HepG2 (cell line): ENCODE results near the gene NEK8. TPM values are rescaled to one million over a fixed set of nuclear protein-coding genes. Genes with fewer than 3 reads are reported as not detected.

Experiments used
- CHD2 ChIP-seq: IDR thresholded peaks from 2 replicates; pipeline ENCODE4 v1.6.1; 2011; ENCODE audit warnings: low read depth, low read length, improper control_type of control experiment
- FOSL2 ChIP-seq: sonication (generic); formaldehyde crosslinking; IDR thresholded peaks from 2 replicates; pipeline ENCODE4 v1.4.0; 2020; ENCODE audit warnings: missing genetic modification reagents
- NR2F1 ChIP-seq, 2 experiments: fragments of 450-650 bp in 1 of 2; formaldehyde crosslinking in 1 of 2; IDR thresholded peaks; 2 replicates each; pipeline versions ENCODE4 v1.5.0 to v1.6.1; 2016 to 2020; ENCODE audit warnings: mild to moderate bottlenecking in 1 of 2, missing compliant biosample characterization in 1 of 2, missing genetic modification reagents in 1 of 2, moderate library complexity in 1 of 2
- RBM39 ChIP-seq: fragments of 200-400 bp; formaldehyde crosslinking; IDR thresholded peaks from one replicate; pipeline ENCODE4 v1.6.1; 2018; ENCODE audit warnings: antibody characterized with exemption, mild to moderate bottlenecking, low read depth, low read length; ENCODE audit not compliant: poor library complexity, severe bottlenecking
- SYNCRIP ChIP-seq: fragments of 200-400 bp; formaldehyde crosslinking; IDR thresholded peaks from 2 replicates; pipeline ENCODE4 v1.6.1; 2018; ENCODE audit warnings: mild to moderate bottlenecking, low read depth, low read length; ENCODE audit not compliant: insufficient read depth
- ZC3H4 ChIP-seq: sonication (generic); formaldehyde crosslinking; IDR thresholded peaks from 2 replicates; pipeline ENCODE4 v1.4.0; 2020; ENCODE audit warnings: missing genetic modification reagents, borderline replicate concordance
- ZNF329 ChIP-seq: sonication (generic); formaldehyde crosslinking; IDR thresholded peaks from 2 replicates; pipeline ENCODE4 v1.9.0; 2021; ENCODE audit warnings: low read depth, mild to moderate bottlenecking, missing genetic modification reagents
- ZNF331 ChIP-seq: sonication (generic); formaldehyde crosslinking; IDR thresholded peaks from 2 replicates; pipeline ENCODE4 v1.4.0; 2020; ENCODE audit warnings: missing genetic modification reagents
- ZNF577 ChIP-seq: sonication (generic); formaldehyde crosslinking; IDR thresholded peaks from 2 replicates; pipeline ENCODE4 v1.4.0; 2020; ENCODE audit warnings: mild to moderate bottlenecking, low read depth, missing genetic modification reagents, borderline replicate concordance
- ZSCAN21 ChIP-seq: sonication (generic); formaldehyde crosslinking; IDR thresholded peaks from 2 replicates; pipeline ENCODE4 v1.8.0; 2022; ENCODE audit warnings: mild to moderate bottlenecking, missing genetic modification reagents, moderate library complexity, borderline replicate concordance
- polyA plus RNA-seq, 8 experiments: library from polyadenylated mRNA; depleted of rRNA in 3 of 8; stranded (reverse) in 7 of 8; unstranded in 1 of 8; fragments of >200 nt; fragmentation: Illumina TruSeq in 4 of 8; extraction: Trizol in 4 of 8; gene quantifications; 2 replicates each; pipeline versions ENCODE4 v1.2.1 to v1.2.3, GENCODE V29; 2011 to 2016; ENCODE audit warnings: low read depth in 4 of 8, missing spikeins in 1 of 8, mixed read lengths in 1 of 8; ENCODE audit not compliant: insufficient read depth in 1 of 8
- total RNA-seq, 5 experiments: library from RNA; depleted of rRNA; stranded (reverse); fragments of >200 nt; fragmentation: Illumina TruSeq; extraction: Trizol; gene quantifications; 2 replicates each; pipeline ENCODE4 v1.2.3, GENCODE V29; 2016; ENCODE audit warnings: low read depth in 1 of 5
- TF ChIP-seq, protein P1 (sequence below): sonication (generic); formaldehyde crosslinking; IDR thresholded peaks from 2 replicates; pipeline ENCODE4 v1.5.0; 2020; ENCODE audit warnings: missing genetic modification reagents
- TF ChIP-seq, protein P2 (sequence below): IDR thresholded peaks from 2 replicates; pipeline ENCODE4 v1.6.1; 2016; ENCODE audit warnings: missing compliant biosample characterization, missing genetic modification reagents, borderline replicate concordance
- TF ChIP-seq, protein P3 (sequence below): sonication (generic); formaldehyde crosslinking; IDR thresholded peaks from 2 replicates; pipeline ENCODE4 v1.4.0; 2020; ENCODE audit warnings: mild to moderate bottlenecking, missing genetic modification reagents
- TF ChIP-seq, protein P4 (sequence below): sonication (generic); formaldehyde crosslinking; IDR thresholded peaks from 2 replicates; pipeline ENCODE4 v1.4.0; 2020; ENCODE audit warnings: missing genetic modification reagents, borderline replicate concordance
- TF ChIP-seq, protein P5 (sequence below): sonication (generic); formaldehyde crosslinking; IDR thresholded peaks from 2 replicates; pipeline ENCODE4 v1.8.0; 2022; ENCODE audit warnings: mild to moderate bottlenecking, missing genetic modification reagents
- TF ChIP-seq, protein P6 (sequence below): sonication (generic); formaldehyde crosslinking; IDR thresholded peaks from 2 replicates; pipeline ENCODE4 v1.9.0; 2021; ENCODE audit warnings: missing genetic modification reagents, mild to moderate bottlenecking, borderline replicate concordance
- TF ChIP-seq, protein P7 (sequence below): sonication (generic); formaldehyde crosslinking; conservative IDR thresholded peaks from 2 replicates; pipeline ENCODE4 v1.8.0; 2022; ENCODE audit warnings: mild to moderate bottlenecking, moderate library complexity, missing genetic modification reagents

The NEK8 gene
- total and polyA plus RNA-seq, 2 of the 13 experiments (the other 11 are each of a cell fraction or from before 2014, with no cell fraction given) = 5.8 to 13.5 TPM

DNA sequence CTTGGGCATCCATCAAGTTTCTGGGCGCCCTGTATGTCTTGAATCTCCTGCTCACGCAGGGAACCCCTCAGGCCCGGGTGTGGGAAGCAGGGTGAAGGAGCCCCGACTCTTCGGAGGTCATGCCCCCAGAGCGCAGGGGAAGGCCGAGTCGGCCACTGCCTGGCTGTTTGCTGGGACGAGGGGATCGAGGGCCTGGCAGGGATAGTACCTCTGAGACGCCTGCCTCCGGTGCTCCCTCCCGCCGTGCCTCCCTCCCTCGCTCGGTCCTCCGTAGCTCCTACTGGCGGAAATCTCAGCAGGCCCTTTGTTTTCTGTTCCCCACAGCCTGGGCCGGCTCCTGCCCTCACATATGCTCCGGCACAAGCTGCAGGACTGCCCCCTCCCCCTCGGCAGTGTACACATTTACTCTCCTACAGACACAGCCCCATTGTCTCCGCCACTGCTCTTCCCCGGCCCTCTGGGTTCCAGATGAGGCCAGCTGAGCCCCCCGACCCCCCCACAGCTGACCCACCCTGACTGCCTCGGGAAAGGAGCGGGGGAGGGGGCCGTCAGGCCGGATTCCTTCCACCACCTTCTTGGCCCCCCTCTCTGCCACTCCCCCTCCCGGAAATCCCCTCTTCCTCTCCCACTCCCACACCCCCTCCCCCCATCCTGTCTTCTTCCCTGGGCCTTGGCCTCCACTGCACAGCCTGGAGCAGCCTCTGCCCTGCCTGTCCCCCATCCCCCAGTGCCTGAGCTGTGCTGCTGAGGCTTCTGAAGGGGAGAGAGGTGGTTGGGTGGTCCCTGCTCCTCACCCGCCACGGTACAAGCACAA lies 16.6 kb downstream of the NEK8 start (continued):
- TF ChIP-seq, protein P1, sequence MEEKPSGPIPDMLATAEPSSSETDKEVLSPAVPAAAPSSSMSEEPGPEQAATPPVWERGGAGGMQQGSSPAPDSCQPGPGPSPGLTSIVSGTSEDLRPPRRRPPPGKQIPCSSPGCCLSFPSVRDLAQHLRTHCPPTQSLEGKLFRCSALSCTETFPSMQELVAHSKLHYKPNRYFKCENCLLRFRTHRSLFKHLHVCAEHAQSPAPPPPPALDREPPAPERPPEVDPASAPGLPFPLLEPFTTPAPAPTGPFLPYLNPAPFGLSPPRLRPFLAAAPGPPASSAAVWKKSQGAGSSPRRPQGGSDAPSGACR (CRISPR knock-in tag) = peak; percentile 65
- no peak for TF ChIP-seq CHD2
- peak; percentile 87; the same call in 1 of the 2 replicates for TF ChIP-seq ZC3H4
- TF ChIP-seq, protein P2, sequence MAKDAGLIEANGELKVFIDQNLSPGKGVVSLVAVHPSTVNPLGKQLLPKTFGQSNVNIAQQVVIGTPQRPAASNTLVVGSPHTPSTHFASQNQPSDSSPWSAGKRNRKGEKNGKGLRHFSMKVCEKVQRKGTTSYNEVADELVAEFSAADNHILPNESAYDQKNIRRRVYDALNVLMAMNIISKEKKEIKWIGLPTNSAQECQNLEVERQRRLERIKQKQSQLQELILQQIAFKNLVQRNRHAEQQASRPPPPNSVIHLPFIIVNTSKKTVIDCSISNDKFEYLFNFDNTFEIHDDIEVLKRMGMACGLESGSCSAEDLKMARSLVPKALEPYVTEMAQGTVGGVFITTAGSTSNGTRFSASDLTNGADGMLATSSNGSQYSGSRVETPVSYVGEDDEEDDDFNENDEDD (CRISPR knock-in tag) = no peak
- 0 out of 4 replicates have a peak, but pooled peaks of 1 of the 2 experiments have one; percentile 20 for TF ChIP-seq NR2F1 (CRISPR knock-in tag; IDR thresholded peaks at IDR 0.05)
- TF ChIP-seq ZNF329 (CRISPR knock-in tag) = no peak
- TF ChIP-seq, protein P3, sequence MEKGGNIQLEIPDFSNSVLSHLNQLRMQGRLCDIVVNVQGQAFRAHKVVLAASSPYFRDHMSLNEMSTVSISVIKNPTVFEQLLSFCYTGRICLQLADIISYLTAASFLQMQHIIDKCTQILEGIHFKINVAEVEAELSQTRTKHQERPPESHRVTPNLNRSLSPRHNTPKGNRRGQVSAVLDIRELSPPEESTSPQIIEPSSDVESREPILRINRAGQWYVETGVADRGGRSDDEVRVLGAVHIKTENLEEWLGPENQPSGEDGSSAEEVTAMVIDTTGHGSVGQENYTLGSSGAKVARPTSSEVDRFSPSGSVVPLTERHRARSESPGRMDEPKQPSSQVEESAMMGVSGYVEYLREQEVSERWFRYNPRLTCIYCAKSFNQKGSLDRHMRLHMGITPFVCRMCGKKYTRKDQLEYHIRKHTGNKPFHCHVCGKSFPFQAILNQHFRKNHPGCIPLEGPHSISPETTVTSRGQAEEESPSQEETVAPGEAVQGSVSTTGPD (CRISPR knock-in tag) = no peak
- TF ChIP-seq SYNCRIP = no peak
- TF ChIP-seq, protein P4, sequence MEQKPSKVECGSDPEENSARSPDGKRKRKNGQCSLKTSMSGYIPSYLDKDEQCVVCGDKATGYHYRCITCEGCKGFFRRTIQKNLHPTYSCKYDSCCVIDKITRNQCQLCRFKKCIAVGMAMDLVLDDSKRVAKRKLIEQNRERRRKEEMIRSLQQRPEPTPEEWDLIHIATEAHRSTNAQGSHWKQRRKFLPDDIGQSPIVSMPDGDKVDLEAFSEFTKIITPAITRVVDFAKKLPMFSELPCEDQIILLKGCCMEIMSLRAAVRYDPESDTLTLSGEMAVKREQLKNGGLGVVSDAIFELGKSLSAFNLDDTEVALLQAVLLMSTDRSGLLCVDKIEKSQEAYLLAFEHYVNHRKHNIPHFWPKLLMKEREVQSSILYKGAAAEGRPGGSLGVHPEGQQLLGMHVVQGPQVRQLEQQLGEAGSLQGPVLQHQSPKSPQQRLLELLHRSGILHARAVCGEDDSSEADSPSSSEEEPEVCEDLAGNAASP = 0 out of 2 replicates have a peak, but pooled peaks have one; percentile 26
- TF ChIP-seq ZNF331 (CRISPR knock-in tag) = peak; percentile 62
- TF ChIP-seq, protein P5, sequence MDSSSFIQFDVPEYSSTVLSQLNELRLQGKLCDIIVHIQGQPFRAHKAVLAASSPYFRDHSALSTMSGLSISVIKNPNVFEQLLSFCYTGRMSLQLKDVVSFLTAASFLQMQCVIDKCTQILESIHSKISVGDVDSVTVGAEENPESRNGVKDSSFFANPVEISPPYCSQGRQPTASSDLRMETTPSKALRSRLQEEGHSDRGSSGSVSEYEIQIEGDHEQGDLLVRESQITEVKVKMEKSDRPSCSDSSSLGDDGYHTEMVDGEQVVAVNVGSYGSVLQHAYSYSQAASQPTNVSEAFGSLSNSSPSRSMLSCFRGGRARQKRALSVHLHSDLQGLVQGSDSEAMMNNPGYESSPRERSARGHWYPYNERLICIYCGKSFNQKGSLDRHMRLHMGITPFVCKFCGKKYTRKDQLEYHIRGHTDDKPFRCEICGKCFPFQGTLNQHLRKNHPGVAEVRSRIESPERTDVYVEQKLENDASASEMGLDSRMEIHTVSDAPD (CRISPR knock-in tag) = no peak
- no peak for TF ChIP-seq ZNF577 (CRISPR knock-in tag)
- TF ChIP-seq, protein P6, sequence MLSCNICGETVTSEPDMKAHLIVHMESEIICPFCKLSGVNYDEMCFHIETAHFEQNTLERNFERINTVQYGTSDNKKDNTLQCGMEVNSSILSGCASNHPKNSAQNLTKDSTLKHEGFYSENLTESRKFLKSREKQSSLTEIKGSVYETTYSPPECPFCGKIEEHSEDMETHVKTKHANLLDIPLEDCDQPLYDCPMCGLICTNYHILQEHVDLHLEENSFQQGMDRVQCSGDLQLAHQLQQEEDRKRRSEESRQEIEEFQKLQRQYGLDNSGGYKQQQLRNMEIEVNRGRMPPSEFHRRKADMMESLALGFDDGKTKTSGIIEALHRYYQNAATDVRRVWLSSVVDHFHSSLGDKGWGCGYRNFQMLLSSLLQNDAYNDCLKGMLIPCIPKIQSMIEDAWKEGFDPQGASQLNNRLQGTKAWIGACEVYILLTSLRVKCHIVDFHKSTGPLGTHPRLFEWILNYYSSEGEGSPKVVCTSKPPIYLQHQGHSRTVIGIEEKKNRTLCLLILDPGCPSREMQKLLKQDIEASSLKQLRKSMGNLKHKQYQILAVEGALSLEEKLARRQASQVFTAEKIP (CRISPR knock-in tag) = no peak
- peak; percentile 75; the same call in 1 of the 2 replicates for TF ChIP-seq ZSCAN21
- TF ChIP-seq, protein P7, sequence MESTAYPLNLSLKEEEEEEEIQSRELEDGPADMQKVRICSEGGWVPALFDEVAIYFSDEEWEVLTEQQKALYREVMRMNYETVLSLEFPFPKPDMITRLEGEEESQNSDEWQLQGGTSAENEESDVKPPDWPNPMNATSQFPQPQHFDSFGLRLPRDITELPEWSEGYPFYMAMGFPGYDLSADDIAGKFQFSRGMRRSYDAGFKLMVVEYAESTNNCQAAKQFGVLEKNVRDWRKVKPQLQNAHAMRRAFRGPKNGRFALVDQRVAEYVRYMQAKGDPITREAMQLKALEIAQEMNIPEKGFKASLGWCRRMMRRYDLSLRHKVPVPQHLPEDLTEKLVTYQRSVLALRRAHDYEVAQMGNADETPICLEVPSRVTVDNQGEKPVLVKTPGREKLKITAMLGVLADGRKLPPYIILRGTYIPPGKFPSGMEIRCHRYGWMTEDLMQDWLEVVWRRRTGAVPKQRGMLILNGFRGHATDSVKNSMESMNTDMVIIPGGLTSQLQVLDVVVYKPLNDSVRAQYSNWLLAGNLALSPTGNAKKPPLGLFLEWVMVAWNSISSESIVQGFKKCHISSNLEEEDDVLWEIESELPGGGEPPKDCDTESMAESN = no peak
- no peak for TF ChIP-seq RBM39
- peak; percentile 45; the same call in 1 of the 2 replicates for TF ChIP-seq FOSL2 (CRISPR knock-in tag)
